GOT3 (cell line): ENCODE results near the gene GABRG3.

Experiments
- DNase-seq: peaks from one replicate; lab custom pipeline; 2025; ENCODE audit warnings: mixed read lengths; lab: John Stamatoyannopoulos, UW

GABRG3 gene

GRCh38 chr15:27064080-27064479 is 93.1 kb downstream of the GABRG3 start:
- no peak for DNase-seq

DNA sequence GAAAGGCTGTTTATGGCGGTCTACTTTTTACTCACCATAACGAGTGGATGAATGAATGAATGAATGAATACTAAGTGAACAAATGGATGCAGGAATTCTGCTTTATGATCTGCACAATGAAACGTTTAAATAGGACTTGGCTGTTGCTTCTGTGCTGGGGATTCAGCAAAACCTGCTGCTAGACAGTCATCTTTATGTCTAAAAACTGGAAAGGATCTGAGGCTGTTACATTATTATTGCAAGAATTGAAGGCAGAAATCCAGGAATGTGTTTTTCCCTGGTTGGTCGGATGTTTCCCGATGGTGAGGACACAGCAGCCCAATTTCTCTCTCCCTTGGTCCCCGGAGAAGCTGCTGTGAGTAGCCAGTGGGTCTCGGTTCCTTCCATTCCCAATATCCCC is 94.2 kb downstream of the GABRG3 start:
- DNase-seq: no peak

- no peak for DNase-seq
Observed at GRCh38 chr15:27065785-27066184, 94.8 kb downstream of the GABRG3 start.

GRCh38 chr15:27066446-27066845 is 95.5 kb downstream of the GABRG3 start:
- no peak for DNase-seq

- no peak for DNase-seq
Observed at GRCh38 chr15:27067175-27067574, 96.2 kb downstream of the GABRG3 start.

- DNase-seq: no peak
Observed at GRCh38 chr15:27070841-27071240, 99.9 kb downstream of the GABRG3 start.

GRCh38 chr15:27074179-27074578 is 103.2 kb downstream of the GABRG3 start:
- DNase-seq: no peak

- no peak for DNase-seq
Observed at GRCh38 chr15:27077790-27078189, 106.8 kb downstream of the GABRG3 start.

DNA sequence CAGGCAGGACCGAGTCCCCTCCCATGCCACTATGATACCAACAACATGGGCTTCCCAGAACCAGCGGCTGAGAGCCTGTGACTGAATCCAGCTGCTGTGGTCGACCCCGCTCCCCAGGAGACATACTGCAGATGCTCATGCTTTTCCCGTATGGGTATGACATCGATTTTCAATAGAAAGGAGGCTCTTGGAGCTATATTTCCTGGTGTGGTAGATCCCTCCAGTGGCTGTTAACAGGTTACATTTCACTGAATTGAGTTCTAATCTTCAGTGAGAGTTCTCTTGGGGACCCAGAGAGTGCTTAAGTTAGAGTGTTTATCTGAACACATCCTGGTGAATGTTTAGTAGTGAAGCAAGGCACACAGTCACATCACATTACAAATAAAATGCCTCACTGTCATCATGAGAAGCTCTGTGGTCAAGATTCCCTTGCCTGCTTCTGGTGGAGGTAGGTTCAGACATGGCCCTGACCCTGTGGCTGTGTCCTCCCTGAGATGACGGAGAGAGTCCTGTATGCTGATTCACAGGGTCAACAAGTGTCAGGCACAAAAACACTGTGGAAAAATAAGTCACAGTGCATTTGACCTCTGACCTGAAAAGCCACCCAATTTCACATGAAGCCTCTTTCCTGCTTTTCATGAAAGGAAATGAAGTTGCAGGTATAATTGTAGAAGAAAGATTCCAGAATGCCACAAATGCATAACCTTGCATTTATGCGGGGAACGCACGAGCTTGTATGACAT is 110.9 kb downstream of the GABRG3 start:
- no peak for DNase-seq

GRCh38 chr15:27082526-27082925 is 111.5 kb downstream of the GABRG3 start:
- no peak for DNase-seq

- DNase-seq: no peak
Observed at GRCh38 chr15:27084844-27085243, 113.9 kb downstream of the GABRG3 start.

DNA sequence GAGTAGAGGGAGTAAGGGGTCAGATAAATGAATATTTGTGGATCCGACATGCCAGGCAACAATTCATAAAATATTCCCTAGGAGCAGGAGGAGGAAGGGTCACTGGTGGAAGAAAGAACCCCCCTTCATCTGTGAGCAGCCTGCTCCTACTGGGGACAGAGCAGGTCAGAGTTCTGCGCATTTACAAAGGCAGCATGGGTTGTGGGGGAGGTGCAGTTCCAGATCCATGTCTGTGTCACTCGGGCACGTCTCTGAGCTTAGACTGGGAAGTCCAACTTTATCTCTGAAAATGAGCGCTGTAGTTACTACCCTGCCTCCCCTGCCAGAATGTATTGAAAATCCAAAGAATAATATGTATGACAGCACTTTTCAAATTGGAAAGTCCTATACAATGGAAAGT is 115.2 kb downstream of the GABRG3 start:
- no peak for DNase-seq

- DNase-seq: no peak
Observed at GRCh38 chr15:27086805-27087204, 115.8 kb downstream of the GABRG3 start.

- no peak for DNase-seq
Observed at GRCh38 chr15:27087651-27088583, 116.9 kb downstream of the GABRG3 start.

DNA sequence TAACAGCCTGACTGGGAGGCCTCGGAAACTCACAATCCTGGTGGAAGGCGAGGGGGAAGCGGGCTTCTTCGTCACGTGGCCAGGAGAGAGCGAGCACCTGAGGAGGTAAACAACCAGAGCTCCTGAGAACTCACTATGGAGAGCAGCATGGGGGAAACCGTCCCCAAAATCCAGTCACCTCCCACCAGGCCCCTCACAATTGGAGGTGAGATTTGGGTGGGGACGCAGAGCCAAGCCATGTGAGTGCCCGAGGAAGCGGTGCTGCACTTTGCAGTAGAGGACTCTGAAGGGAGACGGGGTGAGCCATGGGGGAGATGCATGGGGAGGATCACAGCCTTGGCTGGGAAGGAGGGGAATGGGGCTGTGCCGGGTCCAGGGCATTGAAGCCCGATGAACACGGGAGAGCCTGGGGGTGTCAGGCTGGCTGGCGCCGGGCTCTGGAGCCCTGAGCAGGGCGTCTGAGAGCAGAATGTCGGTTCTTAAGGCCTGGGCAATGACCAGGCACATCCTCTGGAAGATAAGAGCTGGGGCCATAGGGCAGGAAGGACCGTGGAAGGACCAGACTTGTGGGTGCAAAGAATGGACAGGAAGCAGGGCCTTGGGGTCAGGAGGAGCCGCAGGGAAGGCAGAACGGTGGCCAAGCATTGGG is 117.7 kb downstream of the GABRG3 start:
- DNase-seq: no peak

DNA sequence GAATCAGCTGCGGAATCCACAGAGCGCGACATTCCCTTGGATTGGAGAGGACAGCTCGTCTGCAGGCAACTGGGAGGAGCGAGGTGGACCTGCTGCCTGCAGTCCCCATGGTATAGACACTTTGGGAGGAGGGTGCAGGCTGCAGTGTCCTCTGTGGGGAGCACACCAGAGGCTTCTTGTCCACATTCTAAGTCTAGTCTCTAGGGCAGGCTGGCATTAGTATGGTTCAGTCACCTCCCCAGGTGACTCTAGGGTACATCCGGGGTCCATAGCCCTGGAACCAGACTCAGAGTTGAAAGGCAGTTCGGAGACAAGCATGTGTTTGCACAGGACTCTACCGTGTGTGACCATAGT is 118.2 kb downstream of the GABRG3 start:
- no peak for DNase-seq

GRCh38 chr15:27089676-27090075 is 118.7 kb downstream of the GABRG3 start:
- no peak for DNase-seq

GRCh38 chr15:27091270-27091940 is 120.4 kb downstream of the GABRG3 start:
- no peak for DNase-seq

DNA sequence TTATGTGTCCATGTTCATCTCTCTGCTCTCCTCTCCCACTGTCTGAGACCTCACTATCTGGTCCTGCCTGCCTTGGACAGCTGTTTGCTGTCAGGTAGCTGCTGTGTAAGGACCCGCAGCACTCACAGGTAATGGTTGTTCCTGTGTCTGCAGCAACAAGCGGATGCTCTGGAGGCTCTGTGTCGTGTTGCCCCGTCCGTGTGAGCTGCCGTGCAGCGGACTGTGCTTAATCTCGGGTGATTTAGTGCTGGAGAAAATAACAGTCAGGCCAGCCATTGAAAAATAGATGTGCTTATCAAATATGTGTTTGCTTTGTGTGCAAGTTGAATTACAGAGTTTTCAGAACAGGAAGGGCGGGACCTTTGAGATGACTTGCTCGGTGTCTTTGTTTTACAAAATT is 121.4 kb downstream of the GABRG3 start:
- DNase-seq: no peak

- no peak for DNase-seq
Observed at GRCh38 chr15:27094235-27094634, 123.3 kb downstream of the GABRG3 start.

DNA sequence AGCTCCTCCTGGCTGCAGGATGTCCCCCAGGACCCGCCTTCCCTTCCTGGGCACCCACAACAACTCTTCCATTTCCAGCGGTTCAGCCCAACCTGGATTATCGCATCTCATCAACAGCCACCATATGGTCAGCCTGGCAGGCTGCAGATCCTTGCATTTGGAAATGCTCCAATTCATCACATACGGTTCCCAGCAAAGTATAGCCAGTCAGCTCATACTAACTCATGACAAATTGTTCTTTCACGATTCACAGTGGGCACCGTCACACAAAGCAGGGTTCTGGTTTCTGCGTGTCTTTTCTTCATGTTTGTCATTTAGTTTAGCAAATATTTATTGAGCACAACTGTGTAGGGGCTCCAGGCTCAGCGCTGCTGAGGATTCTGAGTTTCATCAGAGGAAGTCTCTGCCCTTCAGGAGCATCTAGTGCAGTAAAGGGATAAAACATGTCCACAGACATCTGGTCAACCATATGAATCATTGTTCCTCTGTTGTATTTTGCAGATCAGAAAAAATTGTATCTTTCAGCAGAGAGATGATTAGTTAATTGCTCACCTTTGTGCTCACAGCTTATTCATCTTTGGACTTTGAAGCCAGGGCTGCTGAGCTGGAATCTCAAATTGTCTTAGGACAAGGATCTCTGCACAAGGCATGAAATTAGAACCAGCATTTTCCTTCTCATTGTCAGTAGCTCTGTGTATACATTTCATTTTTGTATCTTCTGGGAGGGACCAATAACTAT is 125.1 kb downstream of the GABRG3 start:
- DNase-seq: no peak

DNA sequence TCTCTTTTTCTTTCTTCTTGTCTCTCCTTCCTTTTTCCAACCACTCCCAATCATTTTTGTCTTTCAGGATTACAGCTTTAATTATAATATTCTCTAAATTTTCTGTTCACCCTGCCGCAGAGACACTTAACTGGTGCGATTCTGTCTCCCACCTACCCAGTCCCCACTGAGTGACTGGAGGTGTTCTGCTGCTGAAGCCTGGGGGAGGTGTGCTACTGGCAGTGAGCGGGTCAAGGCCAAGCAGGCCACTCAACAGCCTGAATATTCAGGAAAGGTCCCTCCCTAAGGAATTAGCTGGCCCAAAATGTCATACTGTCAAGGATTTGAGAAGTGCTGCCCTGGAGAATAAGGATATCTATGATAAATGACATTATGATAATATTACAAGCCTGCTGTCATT is 126.5 kb downstream of the GABRG3 start:
- DNase-seq: no peak
